Uterus (tissue), 2 donors: ENCODE measurements around the gene ZNF879.

Source experiments
- CTCF ChIP-seq, 4 experiments: fragments of 200-600 bp in 2 of 4; fragments of 450-650 bp in 2 of 4; sonication (generic) in 2 of 4; IDR thresholded peaks; one replicate each; pipeline ENCODE4 v1.5.1; 2016 to 2019; ENCODE audit warnings: antibody characterized with exemption in 4 of 4, mild to moderate bottlenecking in 2 of 4, moderate library complexity in 1 of 4
- POLR2A ChIP-seq, 2 donors: fragments of 450-650 bp; IDR thresholded peaks; one replicate each; pipeline ENCODE4 v1.6.1; 2016; ENCODE audit warnings: antibody characterized with exemption in 2 of 2, mild to moderate bottlenecking in 1 of 2, moderate library complexity in 1 of 2

GRCh38 chr5:178998441-178998840 lies 25.2 kb upstream of the ZNF879 start:
- TF ChIP-seq POLR2A (IDR thresholded peaks at IDR 0.05) (no peak), CTCF (IDR thresholded peaks at IDR 0.05) (no peak)
